ENCODE data around the gene EML3. TPM values are rescaled to one million over a fixed set of nuclear protein-coding genes. Genes with fewer than 3 reads are reported as not detected.
"Not testable (repeated sequence)": the region's sequence is repeated elsewhere in the genome, so short reads cannot be mapped to it uniquely, and the experiment has no call there.

Gene EML3
- total and polyA plus RNA-seq, 12 donors: 9.7 to 198 (median 36.3) TPM

GRCh38 chr11:62652161-62653006 is 39.8 kb upstream of the EML3 start:
- H3K4me1 ChIP-seq (replicated peaks in 1 of 2): peaks cover 10 to 17% of the 10 kb centered on the region in 2 donors
- TF ChIP-seq CTCF (IDR thresholded peaks at IDR 0.05) (no peak), POLR2A (IDR thresholded peaks at IDR 0.05) (no peak)
- no peak for DNase-seq
- H3K9me3 ChIP-seq (replicated peaks in 1 of 3): no peaks in the 10 kb centered on the region
- H3K27ac ChIP-seq: peak overlapping the region; percentile 47 to 95 (median 73)
- H3K36me3 ChIP-seq (replicated peaks in 1 of 2): peaks cover 0 to 18% of the 10 kb centered on the region in 2 donors
- no peaks in the 10 kb centered on the region for H3K27me3 ChIP-seq
- WGBS, 4 donors: 37 to 62% (median 39%) methylated on average over 10 to 16 of the region's 16 CpGs
- intact Hi-C loops (cut with DNase I): no loop called here
- peak overlapping the region; percentile 5 to 90 (median 78) for H3K4me3 ChIP-seq

- Histone ChIP-seq H3K36me3 (replicated peaks in 1 of 2) (peaks cover 0 to 18% of the 10 kb centered on the region in 2 donors), H3K4me1 (replicated peaks in 1 of 2) (peaks cover 21 to 30% of the 10 kb centered on the region in 2 donors)
- WGBS, 4 donors: 88 to 97% (median 93%) methylated on average over 12 of the region's 12 CpGs
- DNase-seq; H3K27ac ChIP-seq; intact Hi-C loops (cut with DNase I); H3K4me3 ChIP-seq; H3K9me3 ChIP-seq (replicated peaks in 1 of 3); H3K27me3 ChIP-seq: not testable (repeated sequence)
Observed at GRCh38 chr11:62650283-62650682, 37.7 kb upstream of the EML3 start.

- peaks cover 0 to 19% of the 10 kb centered on the region in 2 donors for H3K36me3 ChIP-seq (replicated peaks in 1 of 2)
- no peak overlapping the region for H3K27ac ChIP-seq
- DNase-seq: no peak
- H3K9me3 ChIP-seq (replicated peaks in 1 of 3): no peaks in the 10 kb centered on the region
- intact Hi-C loops (cut with DNase I): no loop called here
- no peak for TF ChIP-seq CTCF (IDR thresholded peaks at IDR 0.05)
- no peak for TF ChIP-seq POLR2A (IDR thresholded peaks at IDR 0.05)
- WGBS, 4 donors: 87 to 95% (median 91%) methylated on average over 9 to 11 of the region's 11 CpGs
- H3K4me1 ChIP-seq (replicated peaks in 1 of 2): peaks cover 21 to 37% of the 10 kb centered on the region in 2 donors
- no peaks in the 10 kb centered on the region for H3K27me3 ChIP-seq
- no peak overlapping the region for H3K4me3 ChIP-seq
Observed at GRCh38 chr11:62649486-62649885, 36.9 kb upstream of the EML3 start.

GRCh38 chr11:62648967-62649364 is 36.4 kb upstream of the EML3 start:
- Histone ChIP-seq H3K4me3 (no peak overlapping the region), H3K27me3 (no peaks in the 10 kb centered on the region), H3K27ac (no peak overlapping the region), H3K9me3 (replicated peaks in 1 of 3) (no peaks in the 10 kb centered on the region), H3K4me1 (replicated peaks in 1 of 2) (peaks cover 21 to 37% of the 10 kb centered on the region in 2 donors), H3K36me3 (replicated peaks in 1 of 2) (peaks cover 0 to 24% of the 10 kb centered on the region in 2 donors)
- no peak for DNase-seq
- WGBS, 4 donors: 89 to 93% (median 91%) methylated on average over 11 of the region's 11 CpGs
- no peak for TF ChIP-seq POLR2A (IDR thresholded peaks at IDR 0.05)
- TF ChIP-seq CTCF (IDR thresholded peaks at IDR 0.05): no peak
- intact Hi-C loops (cut with DNase I): no loop called here
